ENCODE measurements around the gene NPR1. TPM values are rescaled to one million over a fixed set of nuclear protein-coding genes. Genes with fewer than 3 reads are reported as not detected.
"Not testable (repeated sequence)": the region's sequence is repeated elsewhere in the genome, so short reads cannot be mapped to it uniquely, and the experiment has no call there.

NPR1 gene
- polyA plus RNA-seq, 3 donors from 2014 or later = not detected

GRCh38 chr1:153658400-153659174 is 19.9 kb upstream of the NPR1 start, which contains the start of gene SNAPIN:
Gene SNAPIN (plus strand): TSS chr1:153658703. CDS start chr1:153658744, 41 bp downstream.
- H3K4me1 Mint-ChIP-seq = peaks cover 16 to 29% of the 10 kb centered on the region in 2 donors
- peak; percentile 86 to 88 (median 87) for DNase-seq

DNA sequence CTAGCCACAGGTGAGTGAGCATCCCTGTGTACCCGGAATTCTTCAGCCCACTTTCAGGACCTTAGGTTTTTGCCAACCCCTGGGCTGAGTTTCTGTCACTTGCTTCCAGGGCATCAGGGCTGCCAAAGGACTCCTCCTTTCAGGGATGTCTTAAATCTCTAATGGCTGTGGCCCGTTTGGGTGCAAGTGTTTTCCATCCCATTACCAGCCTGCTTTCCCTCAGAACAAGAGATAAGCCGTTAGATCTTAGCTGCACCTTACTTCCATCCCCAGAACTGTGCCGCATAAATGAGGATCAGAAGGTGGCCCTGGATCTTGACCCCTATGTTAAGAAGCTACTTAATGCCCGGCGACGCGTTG is 19.3 kb upstream of the NPR1 start:
- peak overlapping the region; percentile 85 to 95 (median 92) for H3K27ac Mint-ChIP-seq
- peak in 1 of 3 donors; percentile 16 for DNase-seq
- no peaks in the 10 kb centered on the region for H3K9me3 Mint-ChIP-seq
- peak overlapping the region; percentile 92 to 97 (median 95) for H3K4me3 Mint-ChIP-seq
- H3K4me1 Mint-ChIP-seq = peaks cover 16 to 29% of the 10 kb centered on the region in 2 donors
- H3K27me3 Mint-ChIP-seq (ENCODE audit: low read depth in 3 of 3) = peaks cover 0 to 6% (median 0%) of the 10 kb centered on the region in 3 donors
- H3K36me3 Mint-ChIP-seq = peaks cover 9 to 19% (median 15%) of the 10 kb centered on the region in 3 donors

More at GRCh38 chr1:153658400-153659174, 19.9 kb upstream of the NPR1 start, which contains the start of gene SNAPIN:
- peaks cover 11 to 14% (median 12%) of the 10 kb centered on the region in 3 donors for H3K36me3 Mint-ChIP-seq
- H3K4me3 Mint-ChIP-seq = peak within 1 kb of the TSS; percentile 92 to 97 (median 95)
- no peaks in the 10 kb centered on the region for H3K9me3 Mint-ChIP-seq
- H3K27me3 Mint-ChIP-seq (ENCODE audit: low read depth in 3 of 3) = peaks cover 0 to 6% (median 0%) of the 10 kb centered on the region in 3 donors
- H3K27ac Mint-ChIP-seq = peak within 1 kb of the TSS; percentile 85 to 95 (median 92)

DNA sequence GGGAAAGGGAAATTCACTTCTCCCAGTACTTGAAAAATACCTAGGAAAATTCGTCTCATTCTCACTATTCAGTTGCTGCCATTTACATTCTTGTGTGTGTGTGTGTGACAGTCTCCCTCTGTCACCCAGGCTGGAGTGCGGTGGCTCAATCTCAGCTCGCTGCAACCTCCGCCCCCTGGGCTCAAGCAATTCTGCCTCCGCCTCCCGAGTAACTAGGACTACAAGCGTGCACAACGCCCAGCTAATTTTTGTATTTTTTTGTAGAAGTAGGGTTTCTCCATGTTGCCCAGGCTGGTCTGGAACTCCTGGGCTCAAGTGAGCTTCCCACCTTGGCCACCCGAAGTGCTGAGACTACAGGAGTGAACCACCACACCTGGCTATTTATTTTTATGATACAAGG is 18.8 kb upstream of the NPR1 start:
- H3K4me3 Mint-ChIP-seq = peak overlapping the region; percentile 92 to 97 (median 95)
- H3K27me3 Mint-ChIP-seq (ENCODE audit: low read depth in 3 of 3) = peaks cover 0 to 6% (median 0%) of the 10 kb centered on the region in 3 donors
- peak overlapping the region in 5 of 6 donors; percentile 85 to 95 (median 91) for H3K27ac Mint-ChIP-seq

GRCh38 chr1:153661111-153661708 is 17.3 kb upstream of the NPR1 start:
- H3K27me3 Mint-ChIP-seq (ENCODE audit: low read depth in 3 of 3) = peaks cover 0 to 6% (median 0%) of the 10 kb centered on the region in 3 donors
- no peaks in the 10 kb centered on the region for H3K9me3 Mint-ChIP-seq
- H3K27ac Mint-ChIP-seq = peak overlapping the region in 4 of 6 donors; percentile 15 to 49 (median 34)
- peaks cover 16 to 29% of the 10 kb centered on the region in 2 donors for H3K4me1 Mint-ChIP-seq
- no peak for DNase-seq
- peak overlapping the region in 3 of 5 donors; percentile 30 to 53 (median 49) for H3K4me3 Mint-ChIP-seq
- H3K36me3 Mint-ChIP-seq = peaks cover 19 to 35% (median 27%) of the 10 kb centered on the region in 3 donors

More for the DNA sequence above, 18.8 kb upstream of the NPR1 start:
- Mint-ChIP-seq H3K4me1 (peaks cover 16 to 29% of the 10 kb centered on the region in 2 donors), H3K9me3 (no peaks in the 10 kb centered on the region), H3K36me3 (peaks cover 9 to 22% (median 17%) of the 10 kb centered on the region in 3 donors)
- no peak for DNase-seq

DNA sequence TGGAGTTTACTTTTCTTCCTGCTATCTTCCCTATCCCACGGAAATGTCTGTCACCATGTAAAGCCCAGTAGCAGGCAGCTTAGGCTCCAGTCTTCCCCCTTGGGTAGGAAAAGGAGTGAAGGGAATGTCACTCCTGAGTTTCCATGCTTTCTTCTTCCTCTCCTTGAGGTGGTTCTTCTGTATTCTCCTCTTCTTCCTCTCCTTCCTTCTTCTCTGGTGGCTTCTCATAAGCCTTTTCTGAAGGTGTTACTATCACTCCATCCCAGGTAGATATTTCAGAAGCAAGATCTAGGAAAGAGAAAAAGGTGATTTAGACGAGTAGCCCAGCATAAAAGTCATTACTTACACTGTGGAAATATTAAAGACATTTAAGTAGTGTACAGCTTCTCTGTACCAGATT is 16.2 kb upstream of the NPR1 start:
- peaks cover 0 to 2% (median 0%) of the 10 kb centered on the region in 3 donors for H3K27me3 Mint-ChIP-seq (ENCODE audit: low read depth in 3 of 3)
- peak overlapping the region in 2 of 6 donors; percentile 48 to 55 for H3K27ac Mint-ChIP-seq
- no peak for DNase-seq
- peaks cover 16 to 29% of the 10 kb centered on the region in 2 donors for H3K4me1 Mint-ChIP-seq
- peaks cover 19 to 37% (median 28%) of the 10 kb centered on the region in 3 donors for H3K36me3 Mint-ChIP-seq
- H3K4me3 Mint-ChIP-seq = no peak overlapping the region
- H3K9me3 Mint-ChIP-seq = no peaks in the 10 kb centered on the region

GRCh38 chr1:153663211-153663610 is 15.3 kb upstream of the NPR1 start:
- Mint-ChIP-seq H3K9me3 (no peaks in the 10 kb centered on the region), H3K27ac (no peak overlapping the region), H3K27me3 (ENCODE audit: low read depth in 3 of 3) (peaks cover 0 to 2% (median 1%) of the 10 kb centered on the region in 3 donors), H3K4me1 (peaks cover 16 to 35% of the 10 kb centered on the region in 2 donors), H3K36me3 (peaks cover 27 to 47% (median 38%) of the 10 kb centered on the region in 3 donors), H3K4me3 (no peak overlapping the region)
- no peak for DNase-seq

GRCh38 chr1:153667439-153667838 is 11.0 kb upstream of the NPR1 start:
- no peak for DNase-seq
- peaks cover 0 to 6% (median 2%) of the 10 kb centered on the region in 3 donors for H3K27me3 Mint-ChIP-seq (ENCODE audit: low read depth in 3 of 3)
- H3K27ac Mint-ChIP-seq = peak overlapping the region in 2 of 6 donors; percentile 5 to 45
- peak overlapping the region in 1 of 5 donors; percentile 19 for H3K4me3 Mint-ChIP-seq
- peaks cover 23 to 43% (median 33%) of the 10 kb centered on the region in 3 donors for H3K36me3 Mint-ChIP-seq
- H3K9me3 Mint-ChIP-seq = no peaks in the 10 kb centered on the region
- H3K4me1 Mint-ChIP-seq = peaks cover 17 to 19% of the 10 kb centered on the region in 2 donors

DNA sequence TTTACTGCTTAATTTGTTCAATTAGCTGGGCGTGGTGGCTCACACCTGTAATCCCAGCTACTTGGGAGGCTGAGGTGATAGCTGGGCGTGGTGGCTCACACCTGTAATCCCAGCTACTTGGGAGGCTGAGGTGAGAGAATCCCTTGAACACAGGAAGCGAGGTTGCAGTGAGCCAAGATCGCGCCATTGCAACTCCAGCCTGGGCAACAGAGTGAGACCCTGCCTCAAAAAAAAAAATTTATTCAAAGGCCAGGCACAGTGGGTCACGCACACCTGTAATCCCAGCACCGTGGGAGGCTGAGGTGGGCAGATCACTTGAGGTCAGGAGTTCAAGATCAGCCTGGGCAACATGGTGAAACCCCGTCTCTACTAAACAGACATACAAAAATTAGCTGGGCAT is 9.8 kb upstream of the NPR1 start:
- Mint-ChIP-seq H3K4me1 (peaks cover 17 to 23% of the 10 kb centered on the region in 2 donors), H3K36me3 (peaks cover 22 to 40% (median 30%) of the 10 kb centered on the region in 3 donors), H3K4me3 (peak overlapping the region in 1 of 5 donors; percentile 56), H3K27ac (peak overlapping the region in 1 of 6 donors; percentile 11)
- not testable (repeated sequence) for DNase-seq; H3K9me3 Mint-ChIP-seq; H3K27me3 Mint-ChIP-seq (ENCODE audit: low read depth in 3 of 3)

DNA sequence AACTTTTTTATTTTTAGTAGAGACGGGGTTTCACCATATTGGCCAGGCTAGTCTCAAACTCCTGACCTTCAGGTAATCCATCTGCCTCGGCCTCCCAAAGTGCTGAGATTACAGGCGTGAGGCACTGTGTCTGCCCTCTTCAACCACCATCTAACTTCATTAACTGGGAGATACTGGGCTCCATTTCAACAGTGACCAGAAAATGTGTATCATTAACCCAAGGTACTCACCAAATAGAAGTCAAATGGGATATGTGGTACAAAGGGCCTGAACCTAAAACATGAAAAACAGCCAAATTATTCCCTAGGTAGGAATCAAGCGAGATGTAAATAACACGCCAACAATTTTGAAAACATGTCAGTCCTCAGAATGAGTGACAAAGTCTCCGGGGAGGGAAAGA is 8.9 kb upstream of the NPR1 start:
- H3K4me3 Mint-ChIP-seq = no peak overlapping the region
- H3K27me3 Mint-ChIP-seq (ENCODE audit: low read depth in 3 of 3) = peaks cover 0 to 6% (median 2%) of the 10 kb centered on the region in 3 donors
- H3K9me3 Mint-ChIP-seq = no peaks in the 10 kb centered on the region
- H3K4me1 Mint-ChIP-seq = peaks cover 17 to 23% of the 10 kb centered on the region in 2 donors
- peak overlapping the region in 3 of 6 donors; percentile 35 to 62 (median 61) for H3K27ac Mint-ChIP-seq
- DNase-seq = no peak
- peaks cover 22 to 32% (median 24%) of the 10 kb centered on the region in 3 donors for H3K36me3 Mint-ChIP-seq

- H3K9me3 Mint-ChIP-seq = no peaks in the 10 kb centered on the region
- H3K36me3 Mint-ChIP-seq = peaks cover 15 to 25% (median 16%) of the 10 kb centered on the region in 3 donors
- no peak overlapping the region for H3K4me3 Mint-ChIP-seq
- peaks cover 17 to 23% of the 10 kb centered on the region in 2 donors for H3K4me1 Mint-ChIP-seq
- DNase-seq = no peak
- H3K27ac Mint-ChIP-seq = no peak overlapping the region
- H3K27me3 Mint-ChIP-seq (ENCODE audit: low read depth in 3 of 3) = peaks cover 0 to 6% (median 2%) of the 10 kb centered on the region in 3 donors
Measured at GRCh38 chr1:153670257-153670858, 8.1 kb upstream of the NPR1 start.

DNA sequence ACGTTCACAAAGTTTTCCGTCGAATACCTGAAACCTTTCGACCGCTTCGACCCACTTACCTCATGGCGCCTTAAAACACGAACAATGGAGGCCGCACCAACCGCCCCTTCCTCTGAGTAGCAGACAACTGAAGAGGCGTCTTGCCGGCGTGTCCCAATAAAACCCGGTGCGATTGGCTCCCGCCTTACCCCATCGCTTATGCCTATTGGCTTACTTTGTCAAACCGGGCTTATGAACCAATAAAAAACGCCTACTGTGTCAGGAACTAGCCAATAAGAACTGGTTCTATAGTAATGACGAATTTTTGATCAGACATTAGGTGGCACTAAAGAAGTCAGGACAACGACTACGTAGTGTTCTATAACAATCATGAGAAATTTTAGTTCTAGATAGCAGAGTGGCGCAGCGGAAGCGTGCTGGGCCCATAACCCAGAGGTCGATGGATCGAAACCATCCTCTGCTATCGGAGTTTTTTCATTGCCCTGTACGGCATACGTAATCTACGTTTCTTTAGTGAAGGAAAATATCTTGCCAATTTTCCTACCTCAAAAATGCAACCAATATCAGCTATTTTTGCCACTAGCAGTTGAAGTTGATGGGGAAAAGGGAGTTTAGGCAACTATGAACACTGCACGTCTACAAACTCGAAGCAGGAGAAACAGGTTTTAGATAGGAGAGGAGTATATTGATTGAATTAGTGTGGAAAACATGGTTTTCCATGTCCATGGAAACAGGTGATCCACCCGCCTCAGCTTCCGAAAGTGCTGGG is 7.4 kb upstream of the NPR1 start, which contains the start of gene ILF2:
ILF2 (minus strand) TSS at position 135 of the 769 bp plus-strand sequence; CDS start at position 64, 71 bp downstream.
- Mint-ChIP-seq H3K36me3 (peaks cover 11 to 19% (median 14%) of the 10 kb centered on the region in 3 donors), H3K27ac (peak within 1 kb of the TSS in 2 of 6 donors; percentile 39 to 90), H3K4me3 (no peak within 1 kb of the TSS), H3K9me3 (no peaks in the 10 kb centered on the region), H3K27me3 (ENCODE audit: low read depth in 3 of 3) (peaks cover 0 to 6% (median 0%) of the 10 kb centered on the region in 3 donors), H3K4me1 (peaks cover 17 to 23% of the 10 kb centered on the region in 2 donors)
- DNase-seq = peak; percentile 97 to 98 (median 98)

DNA sequence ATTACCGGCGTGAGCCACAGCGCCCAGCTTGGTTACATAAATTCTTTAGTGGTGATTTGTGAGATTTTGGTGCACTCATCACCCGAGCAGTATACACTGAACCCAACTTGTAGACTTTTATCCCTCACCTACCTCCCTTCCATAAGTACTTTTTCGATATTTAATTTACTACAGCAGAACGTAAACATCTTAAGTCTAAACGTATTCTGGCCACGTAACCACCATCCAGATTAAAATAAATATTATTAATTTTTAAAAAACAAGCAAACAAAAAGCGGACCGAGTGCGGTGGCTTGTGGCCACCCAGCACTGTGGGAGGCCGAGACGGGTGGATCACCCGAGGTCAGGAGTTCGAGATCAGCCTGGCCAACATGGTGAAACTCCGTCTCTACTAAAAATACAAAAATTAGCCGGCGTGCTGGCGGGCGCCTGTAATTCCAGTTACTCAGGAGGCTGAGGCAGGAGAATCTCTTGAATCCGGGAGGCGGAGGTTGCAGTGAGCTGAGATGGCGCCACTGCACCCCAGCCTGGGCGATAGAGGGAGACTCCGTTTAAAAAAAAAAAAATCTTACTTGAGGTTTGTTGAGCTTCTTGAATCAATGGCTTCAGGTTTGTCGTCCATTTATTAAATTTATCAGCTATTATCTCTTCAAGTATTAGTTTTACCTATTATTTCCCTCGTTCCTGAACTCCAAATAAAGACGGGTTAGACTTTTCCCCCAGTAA is 6.7 kb upstream of the NPR1 start:
- Mint-ChIP-seq H3K4me1 (peaks cover 17 to 23% of the 10 kb centered on the region in 2 donors), H3K27ac (peak overlapping the region in 3 of 6 donors; percentile 39 to 90 (median 64)), H3K36me3 (peaks cover 11 to 19% (median 14%) of the 10 kb centered on the region in 3 donors)
- not testable (repeated sequence) for H3K9me3 Mint-ChIP-seq; H3K27me3 Mint-ChIP-seq (ENCODE audit: low read depth in 3 of 3); H3K4me3 Mint-ChIP-seq
- DNase-seq = peak in 1 of 3 donors; percentile 65
